ENCODE results near the gene ZKSCAN2. TPM values are rescaled to one million over a fixed set of nuclear protein-coding genes. Genes with fewer than 3 reads are reported as not detected.

Gene ZKSCAN2
- polyA plus RNA-seq, 1 experiment, result 1.4 TPM

- ChIA-PET POLR2A (no interaction called here), CTCF (no interaction called here)
- H3K36me3 ChIP-seq (ENCODE audit: control insufficient read depth, insufficient read depth, low read length), result no peaks in the 10 kb centered on the region
- H3K27me3 ChIP-seq (ENCODE audit: control insufficient read depth, insufficient read depth, low read length), result no peaks in the 10 kb centered on the region
- no peak for TF ChIP-seq CTCF (IDR thresholded peaks at IDR 0.05; ENCODE audit: insufficient read depth, low read depth, low read length)
- DNase-seq (ENCODE audit: low read depth), result no peak
- H3K4me3 ChIP-seq (ENCODE audit: low read depth, low read length), result no peak overlapping the region
Measured at GRCh38 chr16:25228372-25228771, 29.3 kb downstream of the ZKSCAN2 start.

- ChIA-PET CTCF (interaction anchor here (0.6 to 4.7 kb wide), 33 partner anchors 8 to 709 kb away, joined by 3 to 32 read pairs (median 4); no protein-coding TSS in a partner anchor), POLR2A (interaction anchor here (0.6 kb wide), 1 partner anchor 115 kb away, joined by 3 read pairs; no protein-coding TSS in a partner anchor)
- H3K27me3 ChIP-seq (ENCODE audit: control insufficient read depth, insufficient read depth, low read length), result no peaks in the 10 kb centered on the region
- no peaks in the 10 kb centered on the region for H3K36me3 ChIP-seq (ENCODE audit: control insufficient read depth, insufficient read depth, low read length)
- no peak for DNase-seq (ENCODE audit: low read depth)
- H3K4me3 ChIP-seq (ENCODE audit: low read depth, low read length), result no peak overlapping the region
- no peak for TF ChIP-seq CTCF (IDR thresholded peaks at IDR 0.05; ENCODE audit: insufficient read depth, low read depth, low read length)
Measured at GRCh38 chr16:25224731-25225319, 32.8 kb downstream of the ZKSCAN2 start.

GRCh38 chr16:25223964-25224363, 33.7 kb downstream of the ZKSCAN2 start:
- ChIA-PET CTCF (interaction anchor here (1.0 to 4.7 kb wide), 4 partner anchors 9 to 99 kb away, joined by 3 to 32 read pairs (median 14); no protein-coding TSS in a partner anchor), POLR2A (no interaction called here)
- H3K36me3 ChIP-seq (ENCODE audit: control insufficient read depth, insufficient read depth, low read length), result no peaks in the 10 kb centered on the region
- no peaks in the 10 kb centered on the region for H3K27me3 ChIP-seq (ENCODE audit: control insufficient read depth, insufficient read depth, low read length)
- DNase-seq (ENCODE audit: low read depth), result no peak
- no peak overlapping the region for H3K4me3 ChIP-seq (ENCODE audit: low read depth, low read length)
- TF ChIP-seq CTCF (IDR thresholded peaks at IDR 0.05; ENCODE audit: insufficient read depth, low read depth, low read length), result no peak

GRCh38 chr16:25222959-25223358, 34.7 kb downstream of the ZKSCAN2 start:
- ChIA-PET POLR2A (no interaction called here), CTCF (interaction anchor here (4.7 kb wide), 1 partner anchor 10 kb away, joined by 32 read pairs; no protein-coding TSS in a partner anchor)
- DNase-seq (ENCODE audit: low read depth), result no peak
- Histone ChIP-seq H3K4me3 (ENCODE audit: low read depth, low read length) (no peak overlapping the region), H3K36me3 (ENCODE audit: control insufficient read depth, insufficient read depth, low read length) (no peaks in the 10 kb centered on the region), H3K27me3 (ENCODE audit: control insufficient read depth, insufficient read depth, low read length) (no peaks in the 10 kb centered on the region; the same call in 1 of the 2 replicates)
- TF ChIP-seq CTCF (IDR thresholded peaks at IDR 0.05; ENCODE audit: insufficient read depth, low read depth, low read length), result no peak

GRCh38 chr16:25219070-25219737, 38.4 kb downstream of the ZKSCAN2 start:
- peaks cover 3% of the 10 kb centered on the region; the same call in 1 of the 2 replicates for H3K27me3 ChIP-seq (ENCODE audit: control insufficient read depth, insufficient read depth, low read length)
- TF ChIP-seq CTCF (IDR thresholded peaks at IDR 0.05; ENCODE audit: insufficient read depth, low read depth, low read length), result no peak
- CTCF ChIA-PET, result interaction anchor here (1.2 kb wide), 1 partner anchor 99 kb away, joined by 3 read pairs; no protein-coding TSS in a partner anchor
- POLR2A ChIA-PET, result no interaction called here
- no peaks in the 10 kb centered on the region for H3K36me3 ChIP-seq (ENCODE audit: control insufficient read depth, insufficient read depth, low read length)
- DNase-seq (ENCODE audit: low read depth), result no peak
- H3K4me3 ChIP-seq (ENCODE audit: low read depth, low read length), result no peak overlapping the region

Data from BJ (cell line).